PC-3 (cell line): ENCODE measurements around the gene FLG2. TPM values are rescaled to one million over a fixed set of nuclear protein-coding genes. Genes with fewer than 3 reads are reported as not detected.
"Not testable (repeated sequence)": the region's sequence is repeated elsewhere in the genome, so short reads cannot be mapped to it uniquely, and the experiment has no call there.

Source experiments
- ATAC-seq: fragments of 200-7000 bp; cut with Tn5 transposase; 2 replicates; pipeline ENCODE4 v1.9.1; 2020; ENCODE audit warnings: mild to moderate bottlenecking, moderate library complexity
- BruUV-seq: library from RNA; stranded (reverse); fragments of 400-500 nt; replicated peaks from 2 replicates; lab custom pipeline; 2021; lab: Mats Ljungman, UMichigan
- CTCF ChIA-PET: fragments of 300-600 bp; sonication (Branson Sonifier 250); formaldehyde crosslinking; loops from one replicate; lab custom pipeline; 2022; ENCODE audit warnings: antibody characterized with exemption; lab: Charles Lee
- POLR2A ChIA-PET: fragments of 300-600 bp; sonication (Branson Sonifier 250); formaldehyde crosslinking; loops from one replicate; lab custom pipeline; 2022; ENCODE audit warnings: antibody characterized with exemption; ENCODE audit not compliant: unreplicated experiment; lab: Charles Lee
- DNase-seq: peaks from one replicate; pipeline ENCODE4 v3.0.0-alpha.2; 2015
- H2AFZ ChIP-seq: fragments of 300-600 bp; sonication (generic); 2 replicates; pipeline ENCODE4 v1.6.0; 2016; ENCODE audit warnings: antibody characterized with exemption, low read length
- H3F3A ChIP-seq: fragments of 300-600 bp; sonication (generic); one replicate; pipeline ENCODE4 v1.6.0; 2017; ENCODE audit warnings: antibody characterized with exemption, low read length, control low read depth, mild to moderate bottlenecking; ENCODE audit not compliant: unreplicated experiment
- H3K27ac ChIP-seq: fragments of 300-600 bp; sonication (generic); 2 replicates; pipeline ENCODE4 v1.5.1; 2016; ENCODE audit warnings: mild to moderate bottlenecking, low read length
- H3K27me3 ChIP-seq: fragments of 300-600 bp; sonication (generic); 2 replicates; pipeline ENCODE4 v1.6.1; 2016; ENCODE audit warnings: low read length, mixed read lengths
- H3K36me3 ChIP-seq: fragments of 300-600 bp; sonication (generic); 2 replicates; pipeline ENCODE4 v1.6.1; 2016; ENCODE audit warnings: low read depth, mixed run types, low read length, mixed read lengths
- H3K4me1 ChIP-seq: fragments of 300-600 bp; sonication (generic); 2 replicates; pipeline ENCODE4 v1.5.1; 2016; ENCODE audit warnings: low read length; ENCODE audit not compliant: insufficient read depth
- H3K4me2 ChIP-seq: fragments of 300-600 bp; sonication (generic); 2 replicates; pipeline ENCODE4 v1.6.0; 2016; ENCODE audit warnings: low read length
- H3K4me3 ChIP-seq: fragments of 300-600 bp; sonication (generic); 2 replicates; pipeline ENCODE4 v1.5.1; 2016; ENCODE audit warnings: mild to moderate bottlenecking, low read length, mixed read lengths
- H3K79me2 ChIP-seq: fragments of 300-600 bp; sonication (generic); 2 replicates; pipeline ENCODE4 v1.6.1; 2017; ENCODE audit warnings: low read length, mixed read lengths
- H3K9ac ChIP-seq: fragments of 300-600 bp; sonication (generic); 2 replicates; pipeline ENCODE4 v1.6.0; 2016; ENCODE audit warnings: mild to moderate bottlenecking, low read length
- H3K9me2 ChIP-seq: fragments of 300-600 bp; sonication (generic); replicated peaks from 2 replicates; pipeline ENCODE4 v1.6.1; 2016; ENCODE audit warnings: mixed run types, low read length, mixed read lengths
- H3K9me3 ChIP-seq: fragments of 300-600 bp; sonication (generic); 2 replicates; pipeline ENCODE4 v1.6.1; 2016; ENCODE audit warnings: low read length, mixed read lengths
- H4K20me1 ChIP-seq: fragments of 300-600 bp; sonication (generic); 2 replicates; pipeline ENCODE4 v1.6.1; 2016; ENCODE audit warnings: low read length, mixed read lengths
- CTCF ChIP-seq: fragments of 300-600 bp; sonication (generic); conservative IDR thresholded peaks from 2 replicates; pipeline ENCODE4 v1.5.1; 2017; ENCODE audit warnings: antibody characterized with exemption, low read depth, mild to moderate bottlenecking, low read length
- EZH2 ChIP-seq: fragments of 300-600 bp; sonication (generic); IDR thresholded peaks from one replicate; pipeline ENCODE4 v1.6.1; 2017; ENCODE audit warnings: antibody characterized with exemption, mild to moderate bottlenecking, low read length; ENCODE audit not compliant: unreplicated experiment
- EZH2phosphoT487 ChIP-seq: fragments of 300-600 bp; sonication (generic); IDR thresholded peaks from 2 replicates; pipeline ENCODE4 v1.6.1; 2018; ENCODE audit warnings: mild to moderate bottlenecking, antibody characterized with exemption, low read length, borderline replicate concordance
- intact Hi-C: fragments of 100-400 bp; cut with micrococcal nuclease; formaldehyde crosslinking; loops from 2 replicates; pipeline ENCODE4 v1.9.0; 2023
- total RNA-seq: library from RNA; depleted of rRNA; stranded (reverse); fragments of >200 nt; gene quantifications from 2 replicates; pipeline ENCODE4 v1.2.3, GENCODE V29; 2014

FLG2 gene
- total RNA-seq, 1 experiment from 2014 or later, result not detected

DNA sequence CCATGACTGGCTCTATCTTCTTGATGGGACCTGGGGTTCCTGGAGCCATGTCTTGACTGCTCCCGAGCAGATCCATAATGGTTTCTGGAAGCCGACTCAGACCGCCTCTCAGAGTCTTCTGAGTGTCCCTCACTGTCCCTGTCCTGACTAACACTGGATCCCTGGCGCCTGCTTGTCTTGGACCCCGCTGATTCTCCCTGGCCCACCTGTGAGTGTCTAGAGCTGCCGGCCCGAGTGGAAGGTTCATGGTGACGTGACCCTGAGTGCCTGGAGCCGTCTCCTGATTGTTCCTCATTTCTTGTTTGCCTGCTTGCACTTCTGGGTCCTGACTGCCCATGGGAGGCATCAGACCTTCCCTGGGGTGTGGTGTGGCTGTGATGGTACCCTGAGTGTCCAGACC lies 49.9 kb downstream of the FLG2 start:
- ATAC-seq (no peak), DNase-seq (no peak)
- Histone ChIP-seq H3K4me3 (no peak overlapping the region), H4K20me1 (no peaks in the 10 kb centered on the region), H3K27ac (no peak overlapping the region), H3F3A (no peaks in the 10 kb centered on the region), H3K4me2 (no peak overlapping the region), H3K36me3 (no peaks in the 10 kb centered on the region), H3K9me2 (no peaks in the 10 kb centered on the region), H3K9me3 (no peaks in the 10 kb centered on the region), H3K79me2 (no peaks in the 10 kb centered on the region), H3K9ac (no peak overlapping the region), H3K27me3 (no peaks in the 10 kb centered on the region), H2AFZ (no peak overlapping the region), H3K4me1 (no peaks in the 10 kb centered on the region)
- CTCF ChIA-PET, result no interaction called here
- no peak for TF ChIP-seq CTCF
- no peak for TF ChIP-seq EZH2phosphoT487
- TF ChIP-seq EZH2, result no peak
- intact Hi-C loops, result no loop called here
- POLR2A ChIA-PET, result no interaction called here
- BruUV-seq, result no TSS peak

- H3K4me1 ChIP-seq, H3K9me3 ChIP-seq, H3K4me2 ChIP-seq, H3K4me3 ChIP-seq, DNase-seq, BruUV-seq, intact Hi-C loops, H2AFZ ChIP-seq, H3K36me3 ChIP-seq, POLR2A ChIA-PET, H3K27me3 ChIP-seq, CTCF ChIA-PET, H3K9me2 ChIP-seq, H3K27ac ChIP-seq, H3F3A ChIP-seq, H4K20me1 ChIP-seq, H3K79me2 ChIP-seq, ATAC-seq, H3K9ac ChIP-seq: not testable (repeated sequence)
Measured at GRCh38 chr1:152309320-152309901, 50.4 kb downstream of the FLG2 start.

DNA sequence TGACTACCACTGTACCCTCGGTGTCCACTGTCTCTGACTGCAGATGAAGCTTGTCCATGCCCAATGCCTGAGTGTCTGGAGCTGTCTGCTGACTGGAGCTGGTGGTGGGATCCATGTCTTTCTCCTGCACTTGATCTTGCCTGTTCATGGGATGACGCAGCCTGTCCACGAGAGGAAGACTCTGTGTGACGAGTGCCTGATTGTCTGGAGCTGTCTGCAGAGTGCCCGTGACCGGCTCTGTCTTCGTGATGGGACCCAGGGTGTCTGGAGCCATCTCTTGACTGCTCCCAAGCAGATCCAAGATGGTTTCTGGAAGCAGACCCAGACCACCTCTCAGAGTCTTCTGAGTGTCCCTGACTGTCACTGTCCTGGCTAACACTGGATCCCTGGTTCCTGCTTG lies 51.0 kb downstream of the FLG2 start:
- H3K36me3 ChIP-seq, H3F3A ChIP-seq, ATAC-seq, H4K20me1 ChIP-seq, H3K4me3 ChIP-seq, POLR2A ChIA-PET, H3K4me1 ChIP-seq, H3K27me3 ChIP-seq, H3K9me2 ChIP-seq, H3K9ac ChIP-seq, H3K27ac ChIP-seq, intact Hi-C loops, BruUV-seq, H3K4me2 ChIP-seq, H2AFZ ChIP-seq, DNase-seq, H3K79me2 ChIP-seq, H3K9me3 ChIP-seq, CTCF ChIA-PET: not testable (repeated sequence)

- H3K27ac ChIP-seq, H3K9me2 ChIP-seq, H3K4me1 ChIP-seq, ATAC-seq, POLR2A ChIA-PET, H2AFZ ChIP-seq, BruUV-seq, DNase-seq, H4K20me1 ChIP-seq, H3F3A ChIP-seq, H3K27me3 ChIP-seq, intact Hi-C loops, CTCF ChIA-PET, H3K79me2 ChIP-seq, H3K36me3 ChIP-seq, H3K4me3 ChIP-seq, H3K4me2 ChIP-seq, H3K9me3 ChIP-seq, H3K9ac ChIP-seq: not testable (repeated sequence)
Measured at GRCh38 chr1:152307970-152308369, 51.8 kb downstream of the FLG2 start.

DNA sequence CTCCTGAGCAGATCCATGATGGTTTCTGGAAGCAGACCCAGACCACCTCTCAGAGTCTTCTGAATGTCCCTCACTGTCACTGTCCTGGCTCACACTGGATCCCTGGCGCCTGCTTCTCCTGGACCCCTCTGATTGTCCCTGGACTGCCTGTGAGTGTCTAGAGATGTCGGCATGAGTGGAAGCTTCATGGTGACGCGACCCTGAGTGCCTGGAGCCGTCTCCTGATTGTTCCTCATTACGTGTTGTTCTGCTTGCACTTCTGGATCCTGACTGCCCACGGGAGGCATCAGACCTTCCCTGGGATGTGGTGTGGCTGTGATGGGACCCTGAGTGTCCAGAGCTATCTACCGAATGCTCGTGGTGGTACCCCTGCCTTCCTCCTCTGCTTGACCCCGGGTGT lies 53.7 kb downstream of the FLG2 start:
- H3K4me2 ChIP-seq, H2AFZ ChIP-seq, H3K79me2 ChIP-seq, H3K9me2 ChIP-seq, ATAC-seq, BruUV-seq, H3F3A ChIP-seq, H3K9me3 ChIP-seq, intact Hi-C loops, DNase-seq, CTCF ChIA-PET, POLR2A ChIA-PET, H3K27me3 ChIP-seq, H3K4me1 ChIP-seq, H3K9ac ChIP-seq, H3K4me3 ChIP-seq, H3K36me3 ChIP-seq, H4K20me1 ChIP-seq, H3K27ac ChIP-seq: not testable (repeated sequence)

GRCh38 chr1:152304773-152305172 lies 55.0 kb downstream of the FLG2 start:
- H3K27ac ChIP-seq, H3K4me1 ChIP-seq, H3K36me3 ChIP-seq, H2AFZ ChIP-seq, H4K20me1 ChIP-seq, POLR2A ChIA-PET, H3K79me2 ChIP-seq, H3K9me3 ChIP-seq, CTCF ChIA-PET, H3F3A ChIP-seq, H3K4me3 ChIP-seq, intact Hi-C loops, H3K27me3 ChIP-seq, H3K4me2 ChIP-seq, BruUV-seq, DNase-seq, H3K9ac ChIP-seq, H3K9me2 ChIP-seq, ATAC-seq: not testable (repeated sequence)
